ENCODE results near the gene ADD1.
A peak's percentile ranks its signal among the peaks of the same experiment; 100 is the strongest.

ADD1 gene

GRCh38 chr4:2834001-2834921 is 9.4 kb upstream of the ADD1 start:
- DNase-seq (ENCODE audit: low read depth): no peak

GRCh38 chr4:2835978-2836377 is 7.7 kb upstream of the ADD1 start:
- no peak for DNase-seq (ENCODE audit: low read depth)

- no peak for DNase-seq (ENCODE audit: low read depth)
These were observed 7.2 kb upstream of the ADD1 start for GRCh38 chr4:2836391-2836859.

- no peak for DNase-seq (ENCODE audit: low read depth)
These were observed 6.3 kb upstream of the ADD1 start for GRCh38 chr4:2837110-2837903.

DNA sequence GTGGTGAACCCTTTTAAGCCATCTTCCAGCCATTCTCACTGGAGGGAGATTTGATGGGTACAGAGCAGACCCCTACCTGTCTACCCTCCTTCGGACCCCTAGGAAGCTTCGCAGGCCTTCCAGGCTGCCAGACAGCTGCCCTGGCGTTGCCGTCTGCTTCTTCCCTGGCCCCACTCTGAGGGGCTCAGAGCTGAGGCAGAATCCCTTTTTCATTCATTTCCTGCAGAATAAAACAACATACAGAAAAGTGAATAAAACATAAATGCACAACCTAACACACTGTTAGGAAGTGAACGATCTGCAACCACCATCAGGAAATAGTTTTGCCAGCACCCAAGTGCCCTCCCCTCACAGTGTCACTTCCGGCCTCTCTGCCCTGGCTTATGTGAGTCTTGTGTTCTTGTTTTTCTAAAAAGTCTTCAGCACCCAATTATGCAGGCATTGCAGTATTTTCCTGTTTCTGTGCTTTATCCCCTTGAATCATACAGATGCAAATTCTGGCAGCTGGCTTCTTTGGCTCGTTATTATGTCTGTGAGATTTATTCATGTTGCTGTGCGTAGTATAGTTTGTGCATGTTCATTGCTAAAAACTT is 5.6 kb upstream of the ADD1 start:
- DNase-seq (ENCODE audit: low read depth): peak; percentile 54

DNA sequence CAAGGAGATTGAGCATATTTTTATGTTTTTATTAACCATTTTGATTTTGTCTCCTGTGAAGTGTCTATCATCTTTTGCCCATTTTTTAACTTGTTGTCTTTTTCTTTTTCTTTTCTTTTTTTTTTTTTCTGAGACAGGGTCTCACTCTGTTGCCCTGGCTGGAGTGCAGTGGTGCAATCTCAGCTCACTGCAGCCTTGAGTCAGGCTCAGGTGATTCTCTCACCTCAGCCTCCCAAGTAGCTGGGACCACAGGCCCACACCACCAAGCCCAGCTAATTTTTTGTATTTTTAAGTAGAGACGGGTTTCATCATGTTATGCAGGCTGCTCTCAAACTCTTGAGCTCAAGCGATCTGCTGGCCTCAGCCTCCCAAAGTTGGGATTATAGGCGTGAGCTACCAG is 4.6 kb upstream of the ADD1 start:
- no peak for DNase-seq (ENCODE audit: low read depth)

DNA sequence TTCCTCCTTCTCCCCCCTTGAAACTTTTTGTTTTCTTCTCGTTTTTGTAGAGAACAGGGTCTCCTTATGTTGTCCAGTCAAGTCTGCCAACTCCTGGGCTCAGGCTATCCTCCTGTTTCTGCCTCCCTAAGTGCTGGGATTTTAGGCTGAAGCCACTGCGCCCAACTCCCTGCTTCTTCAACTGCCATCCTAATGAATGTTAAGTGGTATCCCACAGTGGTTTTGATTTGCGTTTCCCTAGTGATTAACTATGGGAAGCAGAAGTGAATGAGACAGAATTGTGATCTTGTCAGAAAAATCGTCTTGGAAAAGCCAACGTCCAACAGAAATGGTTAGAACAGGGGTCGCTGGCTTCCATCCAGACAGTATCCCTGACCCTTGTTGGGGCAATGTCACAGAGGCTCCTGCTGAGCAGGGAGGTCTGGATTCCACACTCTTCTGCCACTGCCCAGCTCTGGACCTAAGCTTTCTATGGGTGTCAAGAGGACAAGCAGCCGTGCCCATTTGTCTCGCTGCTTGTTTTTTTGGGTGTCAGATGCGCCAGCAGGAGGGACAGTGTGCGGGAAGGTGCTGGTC is 869 bp upstream of the ADD1 start:
- no peak for DNase-seq (ENCODE audit: low read depth)

GRCh38 chr4:2843941-2844584 is 419 bp downstream of the ADD1 start:
- DNase-seq (ENCODE audit: low read depth): no peak

DNA sequence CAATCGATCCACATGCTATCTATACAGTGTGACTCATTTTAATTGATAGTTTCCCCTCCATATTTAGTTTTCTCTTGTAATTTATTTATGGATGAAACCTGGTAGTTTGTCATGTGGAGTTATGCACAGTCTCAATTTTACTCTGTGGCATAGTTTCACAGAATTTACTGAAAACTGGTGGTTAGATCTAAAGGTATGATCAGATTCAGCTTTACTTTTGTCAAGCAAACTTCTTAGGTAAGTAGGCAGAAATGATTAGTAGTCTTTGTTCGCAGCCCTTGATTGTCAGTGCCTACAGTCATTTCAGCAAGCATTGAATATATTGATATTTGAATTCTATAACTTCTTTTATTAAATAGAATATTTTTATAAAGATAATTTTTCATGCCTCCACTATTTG is 2.5 kb downstream of the ADD1 start:
- DNase-seq (ENCODE audit: low read depth): no peak

DNA sequence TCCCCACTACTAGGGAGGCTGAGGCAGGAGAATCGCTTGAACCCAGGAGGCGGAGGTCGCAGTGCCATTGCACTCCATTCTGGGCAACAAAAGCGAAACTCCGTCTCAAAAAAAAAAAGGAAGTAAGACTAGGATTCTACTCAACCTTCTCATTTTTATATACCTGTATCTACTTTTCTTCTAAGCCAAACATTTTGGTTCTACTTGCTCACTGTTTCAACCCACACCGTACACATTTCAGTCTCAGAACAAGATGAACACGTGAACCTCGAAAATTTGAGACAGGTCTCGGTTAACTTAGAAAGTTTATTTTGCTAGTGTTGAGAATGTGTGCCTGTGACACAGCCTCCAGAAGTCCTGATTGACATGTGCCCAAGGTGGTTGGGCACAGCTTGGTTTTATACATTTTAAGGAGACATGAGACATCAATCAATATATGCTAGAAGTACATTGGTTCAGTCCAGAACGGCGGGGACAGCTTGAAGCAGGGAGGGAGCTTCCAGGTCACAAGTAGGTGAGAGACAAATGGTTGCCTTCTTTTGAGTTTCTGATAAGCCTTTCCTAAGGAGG is 3.7 kb downstream of the ADD1 start:
- DNase-seq (ENCODE audit: low read depth): no peak

GRCh38 chr4:2848449-2848848 is 4.8 kb downstream of the ADD1 start:
- no peak for DNase-seq (ENCODE audit: low read depth)

DNA sequence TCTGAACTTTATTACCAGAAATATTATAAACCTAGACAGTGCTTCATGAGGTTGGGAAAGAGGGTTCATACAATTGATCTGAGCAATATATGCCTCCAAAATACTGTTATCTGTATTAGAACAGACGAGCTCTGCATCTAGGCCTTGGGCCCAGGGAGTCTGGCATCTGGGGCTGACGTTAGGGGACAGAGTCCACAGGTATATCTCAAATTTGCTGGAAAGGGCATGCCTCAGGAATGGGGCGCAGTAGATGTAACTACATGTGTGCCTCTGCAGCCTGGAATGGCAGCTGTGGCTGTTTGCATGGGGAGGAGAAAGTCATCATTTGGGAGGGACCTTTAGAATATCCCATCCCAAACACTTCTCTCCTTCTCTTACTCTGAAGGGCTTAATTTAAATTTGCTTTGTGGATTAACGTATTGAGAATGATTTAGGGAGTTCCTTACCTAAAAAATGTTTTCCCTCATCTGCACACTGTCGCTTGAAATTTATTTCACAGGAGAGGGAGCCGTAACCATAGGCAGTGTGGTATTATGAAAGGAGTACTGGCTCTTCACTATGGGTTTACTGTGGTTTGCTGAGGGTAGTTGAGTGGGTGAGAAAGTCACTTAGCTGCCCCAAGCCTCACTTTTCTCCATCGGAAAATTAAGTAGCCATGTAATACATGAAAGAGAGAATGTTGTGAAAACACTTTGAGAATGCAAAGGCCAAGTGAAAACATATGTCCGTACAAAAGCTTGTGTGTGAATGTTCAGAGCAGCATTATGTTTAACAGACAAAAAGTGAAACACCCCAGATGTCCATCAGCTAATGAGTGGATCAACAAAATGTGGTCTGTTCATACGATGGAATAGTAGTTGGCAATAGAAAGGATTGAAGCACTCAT is 5.9 kb downstream of the ADD1 start:
- no peak for DNase-seq (ENCODE audit: low read depth)

- no peak for DNase-seq (ENCODE audit: low read depth)
These were observed 7.5 kb downstream of the ADD1 start for GRCh38 chr4:2850966-2851798.

GRCh38 chr4:2852481-2852921 is 8.9 kb downstream of the ADD1 start:
- DNase-seq (ENCODE audit: low read depth): no peak

- no peak for DNase-seq (ENCODE audit: low read depth)
These were observed 11.9 kb downstream of the ADD1 start for GRCh38 chr4:2855584-2855983.

DNA sequence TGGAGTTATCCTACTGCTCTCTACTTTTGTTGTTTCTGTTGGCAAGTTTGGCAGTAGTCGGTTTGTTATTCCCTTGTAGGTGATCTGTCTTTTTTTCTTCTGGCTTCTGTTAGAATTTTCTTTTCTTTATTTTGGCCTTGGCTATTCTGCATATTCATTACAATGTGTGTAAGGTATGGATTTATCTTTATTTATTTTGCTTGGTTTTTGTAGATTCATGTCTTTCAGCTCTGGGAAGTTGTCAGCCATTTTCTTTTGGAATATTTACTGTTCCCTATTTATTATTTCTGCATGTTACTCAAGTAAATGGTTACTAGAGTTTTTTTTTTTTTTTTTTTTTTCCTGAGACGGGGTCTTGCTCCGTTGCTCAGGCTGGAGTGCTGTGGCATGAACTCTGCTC is 12.6 kb downstream of the ADD1 start:
- DNase-seq (ENCODE audit: low read depth): no peak

DNA sequence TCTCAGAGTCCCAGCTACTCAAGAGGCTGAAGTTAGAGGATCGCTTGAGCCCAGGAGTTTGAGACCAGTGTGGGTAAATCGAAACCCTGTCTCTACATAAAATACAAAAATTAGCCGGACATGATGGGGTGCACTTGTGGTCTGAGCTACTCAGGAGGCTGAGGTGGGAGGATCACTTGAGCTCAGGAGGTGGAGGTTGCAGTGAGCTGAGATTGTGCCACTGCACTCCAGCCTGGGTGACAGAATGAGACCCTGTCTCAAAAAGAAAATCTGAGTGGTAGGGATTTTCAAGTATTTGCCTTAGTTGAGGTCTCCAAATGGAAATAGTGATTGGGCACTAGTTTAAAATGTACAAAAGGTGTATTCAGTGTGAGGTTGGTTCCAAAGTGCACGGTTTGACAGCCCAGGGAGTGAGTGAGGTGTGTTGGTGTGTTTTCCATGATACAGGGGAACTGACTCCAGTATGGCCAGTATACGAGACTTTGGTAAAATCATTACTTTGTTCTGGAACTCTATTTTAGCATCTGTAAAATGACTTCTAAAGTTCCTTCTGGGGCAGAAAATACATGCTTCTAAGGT is 13.8 kb downstream of the ADD1 start:
- no peak for DNase-seq (ENCODE audit: low read depth)

- no peak for DNase-seq (ENCODE audit: low read depth)
These were observed 15.0 kb downstream of the ADD1 start for GRCh38 chr4:2858451-2859217.
